Lower leg skin (tissue), 3 donors: ENCODE measurements around the gene ELFN2.

ENCODE experiments used
- POLR2A ChIP-seq, 2 donors: fragments of 450-650 bp; IDR thresholded peaks; one replicate each; pipeline ENCODE4 v1.6.1; 2016 to 2017; ENCODE audit warnings: antibody characterized with exemption in 2 of 2, mild to moderate bottlenecking in 1 of 2, moderate library complexity in 1 of 2
- TF ChIP-seq, protein P1 (sequence below), 3 donors: fragments of 450-650 bp; IDR thresholded peaks; one replicate each; pipeline ENCODE4 v1.5.1; 2016; ENCODE audit warnings: antibody characterized with exemption in 3 of 3, mild to moderate bottlenecking in 3 of 3, moderate library complexity in 2 of 3

DNA sequence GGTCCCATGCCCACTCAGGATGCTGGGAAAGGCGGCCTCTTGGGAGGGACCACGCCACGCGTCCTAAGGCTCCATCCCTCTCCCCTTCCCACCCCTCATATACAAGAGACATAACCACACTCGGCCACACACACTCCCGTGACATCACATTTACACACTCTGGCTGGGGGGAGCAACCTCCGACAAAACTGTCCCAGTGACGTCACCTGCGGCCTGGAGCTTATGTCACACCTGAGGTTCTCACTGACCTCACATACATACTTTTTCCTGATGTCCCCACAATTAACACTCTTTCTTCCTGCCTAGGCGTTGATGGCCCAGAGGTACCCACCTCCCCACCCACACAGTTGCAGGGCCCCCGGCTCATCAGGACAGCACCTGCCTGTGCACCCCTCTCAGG is 1.9 kb downstream of the ELFN2 start:
- TF ChIP-seq, protein P1, sequence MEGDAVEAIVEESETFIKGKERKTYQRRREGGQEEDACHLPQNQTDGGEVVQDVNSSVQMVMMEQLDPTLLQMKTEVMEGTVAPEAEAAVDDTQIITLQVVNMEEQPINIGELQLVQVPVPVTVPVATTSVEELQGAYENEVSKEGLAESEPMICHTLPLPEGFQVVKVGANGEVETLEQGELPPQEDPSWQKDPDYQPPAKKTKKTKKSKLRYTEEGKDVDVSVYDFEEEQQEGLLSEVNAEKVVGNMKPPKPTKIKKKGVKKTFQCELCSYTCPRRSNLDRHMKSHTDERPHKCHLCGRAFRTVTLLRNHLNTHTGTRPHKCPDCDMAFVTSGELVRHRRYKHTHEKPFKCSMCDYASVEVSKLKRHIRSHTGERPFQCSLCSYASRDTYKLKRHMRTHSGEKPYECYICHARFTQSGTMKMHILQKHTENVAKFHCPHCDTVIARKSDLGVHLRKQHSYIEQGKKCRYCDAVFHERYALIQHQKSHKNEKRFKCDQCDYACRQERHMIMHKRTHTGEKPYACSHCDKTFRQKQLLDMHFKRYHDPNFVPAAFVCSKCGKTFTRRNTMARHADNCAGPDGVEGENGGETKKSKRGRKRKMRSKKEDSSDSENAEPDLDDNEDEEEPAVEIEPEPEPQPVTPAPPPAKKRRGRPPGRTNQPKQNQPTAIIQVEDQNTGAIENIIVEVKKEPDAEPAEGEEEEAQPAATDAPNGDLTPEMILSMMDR (IDR thresholded peaks at IDR 0.05) = no peak
- no peak for TF ChIP-seq POLR2A (IDR thresholded peaks at IDR 0.05)
